Loucy (cell line): Measurements from ENCODE around the gene IQCC.
"Not testable (repeated sequence)": the region's sequence is repeated elsewhere in the genome, so short reads cannot be mapped to it uniquely, and the experiment has no call there.

Experiments used
- H2AFZ ChIP-seq: fragments of 200-600 bp; sonication (generic); 2 replicates; pipeline ENCODE4 v1.6.0; 2016; ENCODE audit warnings: antibody characterized with exemption, mild to moderate bottlenecking, low read length, moderate library complexity
- H3F3A ChIP-seq: fragments of 200-600 bp; 2 replicates; pipeline ENCODE4 v1.6.0; 2016; ENCODE audit warnings: antibody characterized with exemption, low read depth, mild to moderate bottlenecking
- H3K27me3 ChIP-seq: fragments of 200-600 bp; sonication (generic); 2 replicates; pipeline ENCODE4 v1.6.1; 2014; ENCODE audit warnings: low read length, mild to moderate bottlenecking; ENCODE audit not compliant: insufficient read depth, poor library complexity, severe bottlenecking
- H3K36me3 ChIP-seq: fragments of 200-600 bp; sonication (generic); 2 replicates; pipeline ENCODE4 v1.6.1; 2016; ENCODE audit warnings: low read length; ENCODE audit not compliant: insufficient read depth
- H3K4me1 ChIP-seq: fragments of 200-600 bp; sonication (generic); 2 replicates; pipeline ENCODE4 v1.5.1; 2014; ENCODE audit warnings: low read length, mild to moderate bottlenecking; ENCODE audit not compliant: insufficient read depth, poor library complexity, severe bottlenecking
- H3K4me2 ChIP-seq: fragments of 200-600 bp; sonication (generic); 2 replicates; pipeline ENCODE4 v1.6.0; 2014; ENCODE audit warnings: antibody characterized with exemption, low read length, low read depth, mild to moderate bottlenecking; ENCODE audit not compliant: poor library complexity, severe bottlenecking
- H3K4me3 ChIP-seq: fragments of 200-600 bp; sonication (generic); 2 replicates; pipeline ENCODE4 v1.5.1; 2014; ENCODE audit warnings: low read length, mild to moderate bottlenecking, mixed read lengths; ENCODE audit not compliant: poor library complexity, severe bottlenecking
- H3K79me2 ChIP-seq: fragments of 200-600 bp; sonication (generic); 2 replicates; pipeline ENCODE4 v1.6.1; 2014; ENCODE audit warnings: low read length; ENCODE audit not compliant: insufficient read depth
- H3K9ac ChIP-seq: fragments of 200-600 bp; sonication (generic); 2 replicates; pipeline ENCODE4 v1.6.0; 2014; ENCODE audit warnings: mild to moderate bottlenecking, low read depth, low read length, moderate library complexity; ENCODE audit not compliant: poor library complexity, severe bottlenecking
- H3K9me2 ChIP-seq: fragments of 200-600 bp; sonication (generic); replicated peaks from 2 replicates; pipeline ENCODE4 v1.6.1; 2016; ENCODE audit warnings: low read depth, low read length, mixed read lengths
- H3K9me3 ChIP-seq: fragments of 200-600 bp; sonication (generic); 2 replicates; pipeline ENCODE4 v1.6.1; 2014; ENCODE audit warnings: mild to moderate bottlenecking, antibody characterized with exemption, low read length, low read depth; ENCODE audit not compliant: insufficient read depth
- H4K20me1 ChIP-seq: fragments of 200-600 bp; sonication (generic); 2 replicates; pipeline ENCODE4 v1.6.0; 2014; ENCODE audit warnings: antibody characterized with exemption, low read length, mild to moderate bottlenecking; ENCODE audit not compliant: insufficient read depth, poor library complexity, severe bottlenecking
- CTCF ChIP-seq: fragments of 200-600 bp; sonication (generic); conservative IDR thresholded peaks from 2 replicates; pipeline ENCODE4 v1.5.1; 2014; ENCODE audit warnings: mild to moderate bottlenecking, antibody characterized with exemption, low read length
- EZH2phosphoT487 ChIP-seq: fragments of 200-600 bp; IDR thresholded peaks from 2 replicates; pipeline ENCODE4 v1.6.1; 2018; ENCODE audit warnings: antibody characterized with exemption, mild to moderate bottlenecking, moderate library complexity, borderline replicate concordance

IQCC gene

GRCh38 chr1:32205401-32206370, at the start of gene IQCC:
TSS of gene IQCC (plus strand) at chr1:32205671. CDS start at chr1:32205682, 11 bp downstream.
- H3K4me1 ChIP-seq = peaks cover 35% of the 10 kb centered on the region
- no peaks in the 10 kb centered on the region for H3K9me2 ChIP-seq
- H3K9me3 ChIP-seq = no peaks in the 10 kb centered on the region
- TF ChIP-seq EZH2phosphoT487 (no peak), CTCF (no peak)
- H3K79me2 ChIP-seq = peaks cover 11% of the 10 kb centered on the region; the same call in 1 of the 2 replicates
- peak within 1 kb of the TSS; percentile 78 for H3K9ac ChIP-seq
- no peaks in the 10 kb centered on the region for H4K20me1 ChIP-seq
- no peaks in the 10 kb centered on the region for H3K36me3 ChIP-seq
- no peaks in the 10 kb centered on the region; the same call in 1 of the 2 replicates for H3F3A ChIP-seq
- H3K27me3 ChIP-seq = no peaks in the 10 kb centered on the region
- peak within 1 kb of the TSS; percentile 84 for H2AFZ ChIP-seq
- H3K4me3 ChIP-seq = peak within 1 kb of the TSS; percentile 80
- H3K4me2 ChIP-seq = peak within 1 kb of the TSS; percentile 67

- Histone ChIP-seq H3K4me2 (no peak overlapping the region), H3K27me3 (no peaks in the 10 kb centered on the region), H3F3A (no peaks in the 10 kb centered on the region), H3K79me2 (peaks cover 6% of the 10 kb centered on the region; the same call in 1 of the 2 replicates), H3K36me3 (peaks cover 85% of the 10 kb centered on the region), H4K20me1 (no peaks in the 10 kb centered on the region), H3K4me3 (no peak overlapping the region), H3K9me2 (no peaks in the 10 kb centered on the region), H3K9me3 (no peaks in the 10 kb centered on the region), H2AFZ (no peak overlapping the region), H3K9ac (no peak overlapping the region), H3K4me1 (no peaks in the 10 kb centered on the region)
- no peak for TF ChIP-seq CTCF
- TF ChIP-seq EZH2phosphoT487 = no peak
These were observed 46.3 kb upstream of the IQCC start for GRCh38 chr1:32159189-32159588.

- Histone ChIP-seq H3K9ac (no peak overlapping the region), H3K9me2 (no peaks in the 10 kb centered on the region), H3K36me3 (peaks cover 74% of the 10 kb centered on the region), H3K27me3 (no peaks in the 10 kb centered on the region), H3K4me1 (no peaks in the 10 kb centered on the region), H3K9me3 (no peaks in the 10 kb centered on the region), H3K79me2 (no peaks in the 10 kb centered on the region), H3K4me2 (no peak overlapping the region), H3K4me3 (no peak overlapping the region), H4K20me1 (no peaks in the 10 kb centered on the region), H3F3A (no peaks in the 10 kb centered on the region), H2AFZ (no peak overlapping the region)
- TF ChIP-seq EZH2phosphoT487 (no peak), CTCF (no peak)
These were observed 42.1 kb upstream of the IQCC start for GRCh38 chr1:32163405-32163804.

GRCh38 chr1:32165633-32166032, 39.8 kb upstream of the IQCC start:
- H3K9me3 ChIP-seq, H3F3A ChIP-seq, H4K20me1 ChIP-seq, H3K9me2 ChIP-seq, H3K4me2 ChIP-seq, H3K4me1 ChIP-seq, H3K4me3 ChIP-seq, H3K27me3 ChIP-seq, H2AFZ ChIP-seq, H3K9ac ChIP-seq, H3K79me2 ChIP-seq: not testable (repeated sequence)
- peaks cover 67% of the 10 kb centered on the region; the same call in 1 of the 2 replicates for H3K36me3 ChIP-seq
